Thymus (tissue), 11 donors: ENCODE data around the gene CKS1B. TPM values are rescaled to one million over a fixed set of nuclear protein-coding genes. Genes with fewer than 3 reads are reported as not detected.

ENCODE experiments used
- DNase-seq, 9 donors: peaks; one replicate each; pipeline ENCODE4 v3.0.0-alpha.2; 2013; ENCODE audit warnings: low spot score in 9 of 9, low read depth in 6 of 9, missing footprints in 1 of 9
- H3K27ac ChIP-seq, 2 donors: one replicate each; pipeline ENCODE4 v1.5.1; 2013; ENCODE audit warnings: control low read depth in 1 of 2, low read depth in 1 of 2, low read length in 1 of 2, mild to moderate bottlenecking in 1 of 2, moderate library complexity in 1 of 2
- H3K27me3 ChIP-seq, 2 donors: one replicate each; pipeline ENCODE4 v1.5.1; 2013; ENCODE audit warnings: low read length in 1 of 2; ENCODE audit not compliant: control insufficient read depth in 2 of 2, insufficient read depth in 1 of 2
- H3K36me3 ChIP-seq, 2 donors: one replicate each; pipeline ENCODE4 v1.5.1; 2013; ENCODE audit warnings: low read length in 1 of 2, mild to moderate bottlenecking in 1 of 2, moderate library complexity in 1 of 2; ENCODE audit not compliant: control insufficient read depth in 2 of 2, insufficient read depth in 2 of 2
- H3K4me1 ChIP-seq, 2 donors: one replicate each; pipeline ENCODE4 v1.5.1; 2013; ENCODE audit warnings: low read length in 2 of 2; ENCODE audit not compliant: control insufficient read depth in 2 of 2, insufficient read depth in 2 of 2
- H3K4me3 ChIP-seq, 2 donors: one replicate each; pipeline ENCODE4 v1.5.1; 2013; ENCODE audit warnings: low read length in 2 of 2, control low read depth in 1 of 2, mild to moderate bottlenecking in 1 of 2
- H3K9me3 ChIP-seq, 2 donors: one replicate each; pipeline ENCODE4 v1.5.1; 2013; ENCODE audit warnings: low read length in 1 of 2, mild to moderate bottlenecking in 1 of 2; ENCODE audit not compliant: control insufficient read depth in 2 of 2, insufficient read depth in 1 of 2
- WGBS: extraction: QIAGEN DNeasy Blood & Tissue Kit; methylation state at CpG from one replicate; pipeline ENCODE4 v1.1.7; 2013; 5-methylcytosine and 5-hydroxymethylcytosine counted together
- polyA plus RNA-seq: library from polyadenylated mRNA; stranded (reverse); fragments of 200-250 nt; gene quantifications from one replicate; pipeline ENCODE4 v1.2.3, GENCODE V29; 2013
- total RNA-seq: library from RNA; stranded (reverse); fragments of 120-200 nt; gene quantifications from one replicate; pipeline ENCODE4 v1.2.4, GENCODE V29; 2013
- donor health status: healthy.

Gene CKS1B
- total and polyA plus RNA-seq, 2 donors = 32.8 to 113 TPM

- peaks cover 8 to 52% of the 10 kb centered on the region in 2 donors for H3K27me3 ChIP-seq
- H3K4me1 ChIP-seq = no peaks in the 10 kb centered on the region
- H3K9me3 ChIP-seq = peaks cover 0 to 6% of the 10 kb centered on the region in 2 donors
- no peaks in the 10 kb centered on the region for H3K36me3 ChIP-seq
- WGBS = 97% methylated on average over 6 of the region's 6 CpGs
- H3K27ac ChIP-seq = no peak overlapping the region
- H3K4me3 ChIP-seq = no peak overlapping the region
- no peak for DNase-seq
These were observed 52.1 kb downstream of the CKS1B start for GRCh38 chr1:155026588-155026987.

Other genes with a start within 250 kb of the CKS1B start
- 1.8 TPM for gene KCNN3, start 104.4 kb upstream of the CKS1B start, total RNA-seq
- gene KCNN3, start 104.4 kb upstream of the CKS1B start, polyA plus RNA-seq = 0.64 TPM
- 14.7 TPM for gene PMVK, start 38.0 kb upstream of the CKS1B start, total RNA-seq
- gene PMVK, start 38.0 kb upstream of the CKS1B start, polyA plus RNA-seq = 27.5 TPM
- 91.5 TPM for gene PBXIP1, start 18.6 kb upstream of the CKS1B start, total RNA-seq
- gene PBXIP1, start 18.6 kb upstream of the CKS1B start, polyA plus RNA-seq = 104 TPM
- 15.3 TPM for gene PYGO2, start 12.9 kb upstream of the CKS1B start, total RNA-seq
- gene PYGO2, start 12.9 kb upstream of the CKS1B start, polyA plus RNA-seq = 24.5 TPM
- 30.5 TPM for gene SHC1, start 3.9 kb upstream of the CKS1B start, total RNA-seq
- gene SHC1, start 3.9 kb upstream of the CKS1B start, polyA plus RNA-seq = 66.7 TPM
- gene FLAD1, start 8.7 kb downstream of the CKS1B start, total RNA-seq = 26.7 TPM
- gene FLAD1, start 8.7 kb downstream of the CKS1B start, polyA plus RNA-seq = 34.8 TPM
- 0.09 TPM for gene LENEP, start 18.9 kb downstream of the CKS1B start, total RNA-seq
- gene LENEP, start 18.9 kb downstream of the CKS1B start, polyA plus RNA-seq = 0.16 TPM
- gene ZBTB7B, start 28.1 kb downstream of the CKS1B start, total RNA-seq = 12.1 TPM
- 21.9 TPM for gene ZBTB7B, start 28.1 kb downstream of the CKS1B start, polyA plus RNA-seq
- gene DCST2, start 59.1 kb downstream of the CKS1B start, total RNA-seq = 0.24 TPM
- gene DCST2, start 59.1 kb downstream of the CKS1B start, polyA plus RNA-seq = 7.8 TPM
- gene DCST1, start 59.1 kb downstream of the CKS1B start, total RNA-seq = not detected
- gene DCST1, start 59.1 kb downstream of the CKS1B start, polyA plus RNA-seq = not detected
- 12.2 TPM for gene ADAM15, start 76.6 kb downstream of the CKS1B start, total RNA-seq
- 91.5 TPM for gene ADAM15, start 76.6 kb downstream of the CKS1B start, polyA plus RNA-seq
- 4.9 TPM for gene EFNA4, start 89.1 kb downstream of the CKS1B start, total RNA-seq
- 7.4 TPM for gene EFNA4, start 89.1 kb downstream of the CKS1B start, polyA plus RNA-seq
- gene EFNA3, start 104.2 kb downstream of the CKS1B start, total RNA-seq = 2.1 TPM
- gene EFNA3, start 104.2 kb downstream of the CKS1B start, polyA plus RNA-seq = 3.4 TPM
- 14.5 TPM for gene EFNA1, start 153.2 kb downstream of the CKS1B start, total RNA-seq
- 52.6 TPM for gene EFNA1, start 153.2 kb downstream of the CKS1B start, polyA plus RNA-seq
- gene SLC50A1, start 161.2 kb downstream of the CKS1B start, total RNA-seq = 25.7 TPM
- gene SLC50A1, start 161.2 kb downstream of the CKS1B start, polyA plus RNA-seq = 54.5 TPM
- 34.0 TPM for gene DPM3, start 165.8 kb downstream of the CKS1B start, total RNA-seq
- 155 TPM for gene DPM3, start 165.8 kb downstream of the CKS1B start, polyA plus RNA-seq
- 97.7 TPM for gene KRTCAP2, start 198.6 kb downstream of the CKS1B start, total RNA-seq
- 223 TPM for gene KRTCAP2, start 198.6 kb downstream of the CKS1B start, polyA plus RNA-seq
- 1.9 TPM for gene TRIM46, start 199.2 kb downstream of the CKS1B start, total RNA-seq
- gene TRIM46, start 199.2 kb downstream of the CKS1B start, polyA plus RNA-seq = 4.3 TPM
- gene THBS3, start 233.2 kb downstream of the CKS1B start, total RNA-seq = 7.6 TPM
- 46.1 TPM for gene THBS3, start 233.2 kb downstream of the CKS1B start, polyA plus RNA-seq
- gene MTX1, start 234.0 kb downstream of the CKS1B start, total RNA-seq = 35.1 TPM
- 36.8 TPM for gene MTX1, start 234.0 kb downstream of the CKS1B start, polyA plus RNA-seq